ENCODE data around the gene SNX17.
A peak's percentile ranks its signal among the peaks of the same experiment; 100 is the strongest.

SNX17 gene

DNA sequence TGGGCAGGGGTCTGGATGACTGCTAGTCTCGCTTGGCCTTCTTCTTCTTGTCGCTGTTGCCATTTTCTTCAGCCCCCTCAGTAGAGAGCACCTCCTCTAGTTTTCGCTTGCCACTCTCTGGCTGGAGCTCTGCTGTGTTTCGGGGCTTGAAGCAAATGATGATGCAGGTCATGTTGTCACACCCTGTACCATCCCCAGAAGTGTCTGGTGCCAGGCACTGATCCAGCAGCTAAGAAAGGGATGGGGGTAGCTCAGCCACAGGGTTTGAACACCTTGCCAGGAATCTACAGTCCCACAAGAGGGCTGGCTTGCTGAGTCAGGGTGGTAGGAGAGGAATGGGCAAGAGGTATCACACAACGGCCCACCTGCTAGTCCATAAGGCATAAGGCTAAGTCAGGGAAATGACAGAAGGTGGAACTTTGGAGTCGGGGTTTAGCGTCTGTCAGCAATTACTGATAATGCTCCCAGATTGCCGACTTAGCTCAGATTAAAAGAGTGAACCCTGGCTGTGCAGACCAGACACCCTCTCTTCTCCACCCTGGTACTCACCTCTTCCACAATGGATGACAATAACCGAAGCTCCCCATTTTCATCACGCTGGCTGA, 11.3 kb downstream of the SNX17 start:
- peak overlapping the region; percentile 79; the same call in 1 of the 2 replicates for H3K4me3 ChIP-seq (ENCODE audit: low read depth, low read length)
- peak overlapping the region; percentile 86 for H3K27ac ChIP-seq
- peak; percentile 91 for DNase-seq
- peaks cover 89% of the 10 kb centered on the region for H3K36me3 ChIP-seq
- TF ChIP-seq, protein P1, sequence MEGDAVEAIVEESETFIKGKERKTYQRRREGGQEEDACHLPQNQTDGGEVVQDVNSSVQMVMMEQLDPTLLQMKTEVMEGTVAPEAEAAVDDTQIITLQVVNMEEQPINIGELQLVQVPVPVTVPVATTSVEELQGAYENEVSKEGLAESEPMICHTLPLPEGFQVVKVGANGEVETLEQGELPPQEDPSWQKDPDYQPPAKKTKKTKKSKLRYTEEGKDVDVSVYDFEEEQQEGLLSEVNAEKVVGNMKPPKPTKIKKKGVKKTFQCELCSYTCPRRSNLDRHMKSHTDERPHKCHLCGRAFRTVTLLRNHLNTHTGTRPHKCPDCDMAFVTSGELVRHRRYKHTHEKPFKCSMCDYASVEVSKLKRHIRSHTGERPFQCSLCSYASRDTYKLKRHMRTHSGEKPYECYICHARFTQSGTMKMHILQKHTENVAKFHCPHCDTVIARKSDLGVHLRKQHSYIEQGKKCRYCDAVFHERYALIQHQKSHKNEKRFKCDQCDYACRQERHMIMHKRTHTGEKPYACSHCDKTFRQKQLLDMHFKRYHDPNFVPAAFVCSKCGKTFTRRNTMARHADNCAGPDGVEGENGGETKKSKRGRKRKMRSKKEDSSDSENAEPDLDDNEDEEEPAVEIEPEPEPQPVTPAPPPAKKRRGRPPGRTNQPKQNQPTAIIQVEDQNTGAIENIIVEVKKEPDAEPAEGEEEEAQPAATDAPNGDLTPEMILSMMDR (IDR thresholded peaks at IDR 0.05; ENCODE audit: low read depth, low read length) = no peak
- H3K9me3 ChIP-seq (ENCODE audit: severe bottlenecking) = no peaks in the 10 kb centered on the region
- H3K27me3 ChIP-seq (ENCODE audit: insufficient read depth, low read depth, severe bottlenecking) = no peaks in the 10 kb centered on the region

DNA sequence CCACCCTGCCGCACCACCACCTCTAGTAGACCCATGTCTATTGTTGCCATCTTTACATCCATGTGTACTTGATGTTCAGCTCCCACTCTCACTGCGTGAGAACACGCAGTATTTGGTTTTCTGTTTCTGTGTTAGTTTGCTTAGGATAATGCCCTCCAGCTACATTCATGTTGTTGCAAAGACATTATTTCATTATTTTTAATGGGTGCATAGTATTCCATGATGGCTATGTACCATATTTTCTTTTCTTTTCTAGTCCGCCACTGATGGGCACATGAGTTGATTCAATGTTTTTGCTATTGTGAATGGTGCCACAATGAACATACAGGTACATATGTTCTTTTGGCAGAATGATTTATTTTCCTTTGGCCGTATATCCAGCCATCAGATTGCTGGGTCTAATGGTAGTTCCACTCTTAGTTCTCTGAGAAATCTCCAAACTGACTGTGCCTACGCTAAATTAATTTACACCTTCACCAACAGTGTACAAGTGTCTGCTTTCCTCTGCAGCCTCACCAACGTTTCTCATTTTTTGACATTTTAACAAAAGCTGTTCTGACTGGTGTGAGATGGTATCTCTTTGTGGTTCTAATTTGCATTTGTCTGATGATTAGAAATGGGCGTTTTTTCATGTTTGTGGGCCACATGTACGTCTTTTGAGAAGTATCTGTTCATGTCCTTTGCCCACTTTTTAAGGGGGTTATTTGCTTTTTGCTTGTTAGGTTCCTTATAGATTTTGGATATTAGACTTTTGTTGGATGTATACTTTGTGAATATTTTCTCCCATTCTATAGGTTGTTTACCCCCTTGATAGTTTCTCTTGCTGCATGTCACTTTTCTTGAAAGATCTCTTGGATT, 20.6 kb downstream of the SNX17 start:
- Histone ChIP-seq H3K36me3 (peaks cover 46% of the 10 kb centered on the region), H3K4me3 (ENCODE audit: low read depth, low read length) (no peak overlapping the region), H3K27ac (no peak overlapping the region), H3K9me3 (ENCODE audit: severe bottlenecking) (no peaks in the 10 kb centered on the region), H3K27me3 (ENCODE audit: insufficient read depth, low read depth, severe bottlenecking) (no peaks in the 10 kb centered on the region)
- no peak for DNase-seq
- TF ChIP-seq, protein P1 (IDR thresholded peaks at IDR 0.05; ENCODE audit: low read depth, low read length) = no peak

DNA sequence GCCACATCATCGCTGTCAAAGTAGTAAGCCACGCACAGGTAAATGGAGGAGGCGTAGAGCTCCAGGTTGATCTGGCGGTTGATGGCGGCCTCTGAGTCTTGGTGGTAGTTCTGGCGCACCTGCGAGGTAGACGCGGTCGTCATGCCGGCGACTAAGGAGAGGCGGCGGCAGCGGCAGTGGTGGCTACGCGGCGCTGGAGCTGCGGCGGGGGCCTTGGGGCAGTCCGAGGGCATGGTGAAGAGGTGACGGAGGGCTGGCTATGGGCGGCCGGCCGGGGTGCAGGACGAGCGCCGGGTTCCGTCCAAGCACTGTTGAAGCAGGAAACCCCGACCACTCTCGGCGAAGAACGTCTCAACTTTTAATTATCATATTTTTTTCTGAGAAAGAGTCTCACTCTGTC, 22.8 kb downstream of the SNX17 start:
- no peaks in the 10 kb centered on the region for H3K27me3 ChIP-seq (ENCODE audit: insufficient read depth, low read depth, severe bottlenecking)
- no peak overlapping the region for H3K27ac ChIP-seq
- no peaks in the 10 kb centered on the region for H3K9me3 ChIP-seq (ENCODE audit: severe bottlenecking)
- TF ChIP-seq, protein P1 (IDR thresholded peaks at IDR 0.05; ENCODE audit: low read depth, low read length) = no peak
- peaks cover 44% of the 10 kb centered on the region for H3K36me3 ChIP-seq
- no peak for DNase-seq
- H3K4me3 ChIP-seq (ENCODE audit: low read depth, low read length) = no peak overlapping the region

DNA sequence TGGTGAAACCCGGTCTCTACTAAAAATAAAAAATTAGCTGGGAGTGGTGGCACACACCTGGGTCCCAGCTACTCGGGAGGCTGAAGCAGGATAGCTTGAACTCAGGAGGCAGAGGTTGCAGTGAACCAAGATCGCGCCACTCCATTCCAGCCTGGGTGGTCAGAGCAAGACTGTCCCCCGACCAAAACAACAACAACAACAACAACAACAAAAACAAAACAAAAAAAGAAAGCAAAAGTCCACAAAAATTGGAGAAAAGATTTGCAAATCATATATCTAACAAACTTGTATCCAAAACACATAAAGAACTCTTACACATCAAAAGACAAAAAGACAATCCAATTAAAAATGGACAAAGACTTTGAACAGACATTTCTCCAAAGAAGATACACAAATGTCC, 28.5 kb downstream of the SNX17 start:
- Histone ChIP-seq H3K4me3 (ENCODE audit: low read depth, low read length) (no peak overlapping the region), H3K9me3 (ENCODE audit: severe bottlenecking) (no peaks in the 10 kb centered on the region), H3K27ac (no peak overlapping the region), H3K27me3 (ENCODE audit: insufficient read depth, low read depth, severe bottlenecking) (no peaks in the 10 kb centered on the region), H3K36me3 (peaks cover 66% of the 10 kb centered on the region)
- DNase-seq = no peak
- TF ChIP-seq, protein P1 (IDR thresholded peaks at IDR 0.05; ENCODE audit: low read depth, low read length) = no peak

DNA sequence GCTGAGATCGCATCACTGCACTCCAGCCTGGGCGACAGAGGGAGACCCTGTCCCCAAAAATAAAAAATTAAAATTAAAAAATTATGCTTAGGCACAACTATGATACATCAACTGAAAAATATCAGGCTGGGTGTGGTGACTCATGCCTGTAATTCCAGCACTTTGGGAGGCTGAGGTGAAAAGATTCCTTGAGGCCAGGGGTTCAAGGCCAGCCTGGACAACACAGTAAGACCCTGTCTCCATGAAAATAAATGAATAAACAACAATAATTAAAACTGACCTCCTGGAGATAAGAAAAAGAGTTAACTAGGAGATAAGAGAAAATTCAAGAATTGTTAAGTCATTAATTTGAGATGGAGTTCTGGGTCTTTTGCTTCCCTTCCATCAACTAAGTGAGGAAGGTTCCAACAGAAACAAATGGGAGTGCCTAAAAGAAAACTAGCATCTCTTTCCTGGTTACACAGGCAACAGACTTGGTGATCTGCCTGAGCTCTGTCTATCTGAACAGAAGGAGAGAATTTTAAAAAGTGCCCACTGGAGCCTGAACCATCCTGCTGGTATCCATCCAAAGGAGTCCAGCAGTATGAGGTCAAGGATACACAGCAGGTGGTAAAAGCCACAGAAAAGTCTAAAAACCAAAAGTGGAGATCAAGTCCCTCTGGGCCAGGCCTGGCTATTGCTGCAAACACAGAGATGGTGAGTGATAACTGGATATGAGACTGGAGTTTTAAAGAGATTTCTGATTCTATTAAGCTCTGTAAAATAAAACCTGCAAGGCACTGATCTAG, 30.1 kb downstream of the SNX17 start:
- TF ChIP-seq, protein P1 (IDR thresholded peaks at IDR 0.05; ENCODE audit: low read depth, low read length) = no peak
- H3K27me3 ChIP-seq (ENCODE audit: insufficient read depth, low read depth, severe bottlenecking) = no peaks in the 10 kb centered on the region
- H3K27ac ChIP-seq = no peak overlapping the region
- H3K9me3 ChIP-seq (ENCODE audit: severe bottlenecking) = no peaks in the 10 kb centered on the region
- no peak overlapping the region for H3K4me3 ChIP-seq (ENCODE audit: low read depth, low read length)
- peaks cover 70% of the 10 kb centered on the region for H3K36me3 ChIP-seq
- DNase-seq = no peak

Data from WERI-Rb-1 (cell line).